Right kidney (tissue), 9 donors: Measurements from ENCODE around the gene TRHDE.

Source experiments
- DNase-seq: peaks from one replicate; pipeline ENCODE4 v3.0.0-alpha.2; 2016
- long read RNA-seq, 8 donors: transcript quantifications; one replicate each; lab custom pipeline, GENCODE V29; 2026

The TRHDE gene
- long read RNA-seq, donor 1, full-length matches to known transcripts, result 1 of 11 reads
- long read RNA-seq, donor 1, partial matches to known transcripts, result 10 of 11 reads
- long read RNA-seq, donor 1, other reads (novel, unspliced or antisense), result 0 of 11 reads
- long read RNA-seq, donor 2, result 0 reads
- long read RNA-seq, donor 3, result 0 reads
- long read RNA-seq, donor 4, full-length matches to known transcripts, result 1 of 1 reads
- long read RNA-seq, donor 4, partial matches to known transcripts, result 0 of 1 reads
- long read RNA-seq, donor 4, other reads (novel, unspliced or antisense), result 0 of 1 reads
- long read RNA-seq, donor 5, full-length matches to known transcripts, result 2 of 2 reads
- long read RNA-seq, donor 5, partial matches to known transcripts, result 0 of 2 reads
- long read RNA-seq, donor 5, other reads (novel, unspliced or antisense), result 0 of 2 reads
- long read RNA-seq, donor 6, full-length matches to known transcripts, result 1 of 12 reads
- long read RNA-seq, donor 6, partial matches to known transcripts, result 11 of 12 reads
- long read RNA-seq, donor 6, other reads (novel, unspliced or antisense), result 0 of 12 reads
- long read RNA-seq, donor 7, full-length matches to known transcripts, result 1 of 16 reads
- long read RNA-seq, donor 7, partial matches to known transcripts, result 15 of 16 reads
- long read RNA-seq, donor 7, other reads (novel, unspliced or antisense), result 0 of 16 reads
- long read RNA-seq, donor 8, full-length matches to known transcripts, result 4 of 17 reads
- long read RNA-seq, donor 8, partial matches to known transcripts, result 13 of 17 reads
- long read RNA-seq, donor 8, other reads (novel, unspliced or antisense), result 0 of 17 reads

GRCh38 chr12:72272091-72272661, at the start of gene TRHDE:
TRHDE (plus strand) TSS chr12:72272370; CDS start chr12:72272644, 274 bp downstream.
- DNase-seq, result no peak

- DNase-seq, result no peak
Measured at GRCh38 chr12:72226510-72226909, 45.7 kb upstream of the TRHDE start.

- DNase-seq, result no peak
Measured at GRCh38 chr12:72228424-72228823, 43.7 kb upstream of the TRHDE start.

- DNase-seq, result no peak
Measured at GRCh38 chr12:72230589-72230988, 41.6 kb upstream of the TRHDE start.

GRCh38 chr12:72234886-72235285, 37.3 kb upstream of the TRHDE start:
- DNase-seq, result no peak

- no peak for DNase-seq
Measured at GRCh38 chr12:72236071-72236705, 36.0 kb upstream of the TRHDE start.

- no peak for DNase-seq
Measured at GRCh38 chr12:72241552-72241951, 30.6 kb upstream of the TRHDE start.

- no peak for DNase-seq
Measured at GRCh38 chr12:72242946-72243345, 29.2 kb upstream of the TRHDE start.

GRCh38 chr12:72246370-72246769, 25.8 kb upstream of the TRHDE start:
- DNase-seq, result no peak

GRCh38 chr12:72250346-72250745, 21.8 kb upstream of the TRHDE start:
- DNase-seq, result no peak

- DNase-seq, result no peak
Measured at GRCh38 chr12:72256725-72257124, 15.4 kb upstream of the TRHDE start.

GRCh38 chr12:72261885-72262284, 10.3 kb upstream of the TRHDE start:
- DNase-seq, result no peak

- no peak for DNase-seq
Measured at GRCh38 chr12:72264548-72265175, 7.5 kb upstream of the TRHDE start.

GRCh38 chr12:72267974-72268373, 4.2 kb upstream of the TRHDE start:
- DNase-seq, result no peak

- DNase-seq, result no peak
Measured at GRCh38 chr12:72268386-72268785, 3.8 kb upstream of the TRHDE start.

GRCh38 chr12:72269491-72269890, 2.7 kb upstream of the TRHDE start:
- DNase-seq, result no peak

GRCh38 chr12:72270246-72270645, 1.9 kb upstream of the TRHDE start:
- no peak for DNase-seq

- no peak for DNase-seq
Measured at GRCh38 chr12:72270961-72271360, 1.2 kb upstream of the TRHDE start.

- peak; percentile 88 for DNase-seq
Measured at GRCh38 chr12:72271451-72272090, 599 bp upstream of the TRHDE start.

GRCh38 chr12:72272731-72273498, 745 bp downstream of the TRHDE start:
- DNase-seq, result peak; percentile 77

- DNase-seq, result peak; percentile 77
Measured at GRCh38 chr12:72273499-72273837, 1.3 kb downstream of the TRHDE start.
